ENCODE results near the gene MEIS2. TPM values are rescaled to one million over a fixed set of nuclear protein-coding genes. Genes with fewer than 3 reads are reported as not detected.

The MEIS2 gene
- total RNA-seq, 1 donor from 2014 or later = 6.7 TPM

GRCh38 chr15:37081983-37082382, 18.4 kb downstream of the MEIS2 start:
- H3K27me3 ChIP-seq (ENCODE audit: control insufficient read depth, insufficient read depth, low read length) = no peaks in the 10 kb centered on the region
- DNase-seq (ENCODE audit: low read depth) = no peak
- no peak for TF ChIP-seq CTCF (IDR thresholded peaks at IDR 0.05; ENCODE audit: insufficient read depth, low read length, poor library complexity, severe bottlenecking)
- H3K36me3 ChIP-seq (ENCODE audit: control insufficient read depth, insufficient read depth, low read length) = no peaks in the 10 kb centered on the region
- H3K4me3 ChIP-seq (ENCODE audit: low read depth, low read length) = no peak overlapping the region

GRCh38 chr15:37080261-37080921, 20.0 kb downstream of the MEIS2 start:
- H3K4me3 ChIP-seq (ENCODE audit: low read depth, low read length) = no peak overlapping the region

GRCh38 chr15:37079726-37080125, 20.6 kb downstream of the MEIS2 start:
- no peak for TF ChIP-seq CTCF (IDR thresholded peaks at IDR 0.05; ENCODE audit: insufficient read depth, low read length, poor library complexity, severe bottlenecking)
- Histone ChIP-seq H3K4me3 (ENCODE audit: low read depth, low read length) (no peak overlapping the region), H3K27me3 (ENCODE audit: control insufficient read depth, insufficient read depth, low read length) (no peaks in the 10 kb centered on the region), H3K36me3 (ENCODE audit: control insufficient read depth, insufficient read depth, low read length) (no peaks in the 10 kb centered on the region)
- DNase-seq (ENCODE audit: low read depth) = no peak

More at GRCh38 chr15:37080261-37080921, 20.0 kb downstream of the MEIS2 start:
- DNase-seq (ENCODE audit: low read depth) = no peak
- no peaks in the 10 kb centered on the region for H3K36me3 ChIP-seq (ENCODE audit: control insufficient read depth, insufficient read depth, low read length)
- no peaks in the 10 kb centered on the region for H3K27me3 ChIP-seq (ENCODE audit: control insufficient read depth, insufficient read depth, low read length)
- no peak for TF ChIP-seq CTCF (IDR thresholded peaks at IDR 0.05; ENCODE audit: insufficient read depth, low read length, poor library complexity, severe bottlenecking)

GRCh38 chr15:37078566-37078965, 21.8 kb downstream of the MEIS2 start:
- Histone ChIP-seq H3K4me3 (ENCODE audit: low read depth, low read length) (no peak overlapping the region), H3K36me3 (ENCODE audit: control insufficient read depth, insufficient read depth, low read length) (no peaks in the 10 kb centered on the region), H3K27me3 (ENCODE audit: control insufficient read depth, insufficient read depth, low read length) (no peaks in the 10 kb centered on the region)
- DNase-seq (ENCODE audit: low read depth) = no peak
- TF ChIP-seq CTCF (IDR thresholded peaks at IDR 0.05; ENCODE audit: insufficient read depth, low read length, poor library complexity, severe bottlenecking) = no peak

- no peak for DNase-seq (ENCODE audit: low read depth)
- no peak for TF ChIP-seq CTCF (IDR thresholded peaks at IDR 0.05; ENCODE audit: insufficient read depth, low read length, poor library complexity, severe bottlenecking)
These were observed 22.6 kb downstream of the MEIS2 start for GRCh38 chr15:37077623-37078351.

More at GRCh38 chr15:37077623-37078351, 22.6 kb downstream of the MEIS2 start:
- Histone ChIP-seq H3K36me3 (ENCODE audit: control insufficient read depth, insufficient read depth, low read length) (no peaks in the 10 kb centered on the region), H3K4me3 (ENCODE audit: low read depth, low read length) (no peak overlapping the region), H3K27me3 (ENCODE audit: control insufficient read depth, insufficient read depth, low read length) (no peaks in the 10 kb centered on the region)

All from kidney epithelial cell (primary cell).